ENCODE data around the gene RCSD1.

DNA sequence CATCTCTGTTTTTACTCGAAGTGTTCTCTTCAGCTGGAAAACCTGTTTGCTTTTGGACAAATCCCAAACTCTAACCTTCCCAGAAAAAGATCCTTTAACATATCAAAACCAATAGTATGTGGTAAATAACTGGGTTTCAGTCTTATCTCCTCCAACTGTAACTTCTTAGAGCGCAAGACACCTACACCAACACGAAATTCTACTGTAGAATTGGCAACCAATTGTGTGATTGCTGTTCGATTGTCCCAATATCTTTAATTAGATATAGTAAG is 85.9 kb downstream of the RCSD1 start:
- TF ChIP-seq GATA2 (IDR thresholded peaks at IDR 0.05; ENCODE audit: low read depth, low read length) (no peak), GATA3 (IDR thresholded peaks at IDR 0.05; ENCODE audit: low read depth, low read length) (no peak)
